ENCODE measurements around the gene CEP68.

The CEP68 gene

DNA sequence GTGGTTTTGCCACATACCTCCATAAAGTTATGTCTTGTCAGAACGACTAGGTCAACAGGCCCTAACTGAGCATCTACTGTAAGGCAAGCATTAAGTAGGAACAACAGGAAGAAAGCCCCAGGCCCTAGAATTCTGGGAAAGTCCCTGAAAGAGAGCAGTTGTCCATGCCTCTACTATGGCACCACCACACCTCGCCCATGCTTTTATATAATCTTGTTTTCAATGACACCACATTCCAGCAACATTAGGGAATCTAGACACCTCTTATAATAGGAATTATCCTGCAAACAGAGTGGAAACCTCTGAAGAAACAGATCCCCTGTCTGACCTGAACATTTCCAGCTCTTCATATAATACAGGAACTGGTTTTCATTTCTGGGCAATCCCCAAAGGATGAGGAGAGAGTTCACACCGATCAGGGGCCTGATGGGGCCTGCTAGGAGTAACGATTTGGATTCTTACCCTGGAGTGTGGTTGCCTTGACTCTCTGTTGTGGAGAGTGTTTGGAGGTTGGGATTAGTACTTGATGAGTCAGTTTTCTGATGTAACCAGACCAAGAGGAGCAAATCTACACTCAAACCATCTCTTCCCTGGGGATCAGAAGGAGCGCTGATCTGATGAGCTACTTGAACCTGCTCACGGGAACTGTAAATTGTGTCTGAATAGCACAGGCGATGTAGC is 31.9 kb upstream of the CEP68 start:
- Histone ChIP-seq H2AFZ (ENCODE audit: low read length) (no peak overlapping the region), H3K9ac (ENCODE audit: low read depth, low read length, poor library complexity, severe bottlenecking) (no peak overlapping the region), H3K4me1 (ENCODE audit: insufficient read depth, low read length, poor library complexity, severe bottlenecking) (no peaks in the 10 kb centered on the region), H3K36me3 (ENCODE audit: insufficient read depth, low read length) (peaks cover 33% of the 10 kb centered on the region; the same call in 1 of the 2 replicates), H3K9me3 (ENCODE audit: insufficient read depth, low read depth, low read length) (no peaks in the 10 kb centered on the region), H3K9me2 (replicated peaks; ENCODE audit: low read depth, low read length) (no peaks in the 10 kb centered on the region), H3F3A (ENCODE audit: low read depth) (no peaks in the 10 kb centered on the region), H4K20me1 (ENCODE audit: insufficient read depth, low read length, poor library complexity, severe bottlenecking) (no peaks in the 10 kb centered on the region), H3K4me3 (ENCODE audit: low read length, poor library complexity, severe bottlenecking) (no peak overlapping the region), H3K27me3 (ENCODE audit: insufficient read depth, low read length, poor library complexity, severe bottlenecking) (no peaks in the 10 kb centered on the region), H3K79me2 (ENCODE audit: insufficient read depth, low read length) (no peaks in the 10 kb centered on the region), H3K4me2 (ENCODE audit: low read depth, low read length, poor library complexity, severe bottlenecking) (no peak overlapping the region)
- TF ChIP-seq, protein P1, sequence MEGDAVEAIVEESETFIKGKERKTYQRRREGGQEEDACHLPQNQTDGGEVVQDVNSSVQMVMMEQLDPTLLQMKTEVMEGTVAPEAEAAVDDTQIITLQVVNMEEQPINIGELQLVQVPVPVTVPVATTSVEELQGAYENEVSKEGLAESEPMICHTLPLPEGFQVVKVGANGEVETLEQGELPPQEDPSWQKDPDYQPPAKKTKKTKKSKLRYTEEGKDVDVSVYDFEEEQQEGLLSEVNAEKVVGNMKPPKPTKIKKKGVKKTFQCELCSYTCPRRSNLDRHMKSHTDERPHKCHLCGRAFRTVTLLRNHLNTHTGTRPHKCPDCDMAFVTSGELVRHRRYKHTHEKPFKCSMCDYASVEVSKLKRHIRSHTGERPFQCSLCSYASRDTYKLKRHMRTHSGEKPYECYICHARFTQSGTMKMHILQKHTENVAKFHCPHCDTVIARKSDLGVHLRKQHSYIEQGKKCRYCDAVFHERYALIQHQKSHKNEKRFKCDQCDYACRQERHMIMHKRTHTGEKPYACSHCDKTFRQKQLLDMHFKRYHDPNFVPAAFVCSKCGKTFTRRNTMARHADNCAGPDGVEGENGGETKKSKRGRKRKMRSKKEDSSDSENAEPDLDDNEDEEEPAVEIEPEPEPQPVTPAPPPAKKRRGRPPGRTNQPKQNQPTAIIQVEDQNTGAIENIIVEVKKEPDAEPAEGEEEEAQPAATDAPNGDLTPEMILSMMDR (conservative IDR thresholded peaks at IDR 0.05; ENCODE audit: low read length), result no peak
- no peak for TF ChIP-seq EZH2phosphoT487 (IDR thresholded peaks at IDR 0.05; ENCODE audit: borderline replicate concordance)

DNA sequence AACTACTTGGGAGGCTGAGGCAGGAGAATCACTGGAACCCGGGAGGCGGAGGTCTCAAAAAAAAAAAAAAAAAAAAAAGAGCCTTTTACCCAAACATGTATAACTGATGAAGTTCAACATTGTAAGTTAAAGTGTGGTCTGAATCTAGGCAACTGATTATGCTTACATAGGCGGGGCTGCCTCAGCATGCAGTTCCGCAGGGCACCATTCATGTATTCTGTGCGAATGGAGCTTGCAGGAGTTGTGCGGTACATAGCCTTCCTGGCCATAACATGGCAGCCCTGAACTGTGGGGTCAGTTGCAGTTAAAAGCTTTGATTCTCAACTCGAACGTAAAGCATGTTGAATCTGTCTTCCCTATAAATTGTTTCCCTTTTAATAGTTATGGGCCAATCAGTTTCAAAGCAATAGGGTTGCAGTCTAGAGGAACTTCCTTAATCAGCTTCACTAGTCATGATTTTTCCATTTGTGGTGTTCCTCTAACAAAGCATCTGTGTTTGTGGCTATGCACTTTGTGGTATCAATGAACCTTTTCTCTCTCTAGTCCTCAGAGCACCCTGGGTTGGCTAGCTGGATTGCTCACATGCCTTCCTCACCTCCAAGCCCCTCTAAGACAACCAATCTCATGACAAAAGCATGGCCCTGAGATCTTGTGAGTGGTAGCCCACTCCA is 30.6 kb upstream of the CEP68 start:
- Histone ChIP-seq H3K4me1 (ENCODE audit: insufficient read depth, low read length, poor library complexity, severe bottlenecking) (no peaks in the 10 kb centered on the region), H3K4me2 (ENCODE audit: low read depth, low read length, poor library complexity, severe bottlenecking) (no peak overlapping the region), H3K4me3 (ENCODE audit: low read length, poor library complexity, severe bottlenecking) (no peak overlapping the region), H4K20me1 (ENCODE audit: insufficient read depth, low read length, poor library complexity, severe bottlenecking) (no peaks in the 10 kb centered on the region), H3K9me3 (ENCODE audit: insufficient read depth, low read depth, low read length) (no peaks in the 10 kb centered on the region), H3K9me2 (replicated peaks; ENCODE audit: low read depth, low read length) (no peaks in the 10 kb centered on the region), H3K79me2 (ENCODE audit: insufficient read depth, low read length) (no peaks in the 10 kb centered on the region), H3K9ac (ENCODE audit: low read depth, low read length, poor library complexity, severe bottlenecking) (no peak overlapping the region), H2AFZ (ENCODE audit: low read length) (no peak overlapping the region), H3K36me3 (ENCODE audit: insufficient read depth, low read length) (peaks cover 23% of the 10 kb centered on the region; the same call in 1 of the 2 replicates), H3F3A (ENCODE audit: low read depth) (no peaks in the 10 kb centered on the region), H3K27me3 (ENCODE audit: insufficient read depth, low read length, poor library complexity, severe bottlenecking) (no peaks in the 10 kb centered on the region)
- TF ChIP-seq EZH2phosphoT487 (IDR thresholded peaks at IDR 0.05; ENCODE audit: borderline replicate concordance), result no peak
- TF ChIP-seq, protein P1 (conservative IDR thresholded peaks at IDR 0.05; ENCODE audit: low read length), result no peak

DNA sequence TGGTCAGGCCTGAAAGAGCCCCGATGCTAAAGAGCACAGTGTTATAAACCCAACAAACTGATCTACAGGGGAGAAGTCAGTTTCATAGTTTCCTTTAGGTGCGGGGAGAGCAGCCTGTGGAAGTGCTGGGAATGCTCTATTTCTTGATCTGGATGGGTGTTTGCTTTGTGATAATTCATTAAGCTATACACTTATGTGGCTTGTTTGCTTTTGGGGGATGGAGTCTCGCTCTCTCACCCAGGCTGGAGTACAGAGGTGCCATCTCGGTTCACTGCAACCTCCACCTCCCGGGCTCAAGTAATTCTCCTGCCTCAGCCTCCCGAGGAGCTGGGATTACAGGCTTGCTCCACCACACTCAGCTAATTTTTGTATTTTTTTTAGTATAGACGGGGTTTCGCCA is 30.1 kb upstream of the CEP68 start:
- no peak overlapping the region for H2AFZ ChIP-seq (ENCODE audit: low read length)
- no peak overlapping the region for H3K4me2 ChIP-seq (ENCODE audit: low read depth, low read length, poor library complexity, severe bottlenecking)
- H3K4me1 ChIP-seq (ENCODE audit: insufficient read depth, low read length, poor library complexity, severe bottlenecking), result peaks cover 2% of the 10 kb centered on the region
- no peaks in the 10 kb centered on the region for H3K9me2 ChIP-seq (replicated peaks; ENCODE audit: low read depth, low read length)
- no peaks in the 10 kb centered on the region for H3K27me3 ChIP-seq (ENCODE audit: insufficient read depth, low read length, poor library complexity, severe bottlenecking)
- no peak overlapping the region for H3K9ac ChIP-seq (ENCODE audit: low read depth, low read length, poor library complexity, severe bottlenecking)
- no peaks in the 10 kb centered on the region for H4K20me1 ChIP-seq (ENCODE audit: insufficient read depth, low read length, poor library complexity, severe bottlenecking)
- peaks cover 18% of the 10 kb centered on the region; the same call in 1 of the 2 replicates for H3K36me3 ChIP-seq (ENCODE audit: insufficient read depth, low read length)
- H3F3A ChIP-seq (ENCODE audit: low read depth), result no peaks in the 10 kb centered on the region
- no peaks in the 10 kb centered on the region for H3K79me2 ChIP-seq (ENCODE audit: insufficient read depth, low read length)
- no peak for TF ChIP-seq EZH2phosphoT487 (IDR thresholded peaks at IDR 0.05; ENCODE audit: borderline replicate concordance)
- TF ChIP-seq, protein P1 (conservative IDR thresholded peaks at IDR 0.05; ENCODE audit: low read length), result no peak
- H3K9me3 ChIP-seq (ENCODE audit: insufficient read depth, low read depth, low read length), result no peaks in the 10 kb centered on the region
- no peak overlapping the region for H3K4me3 ChIP-seq (ENCODE audit: low read length, poor library complexity, severe bottlenecking)
